ENCODE results near the gene GOLIM4. TPM values are rescaled to one million over a fixed set of nuclear protein-coding genes. Genes with fewer than 3 reads are reported as not detected.

Gene GOLIM4
- total RNA-seq, 1 donor from 2014 or later = 50.9 TPM

- no peak for DNase-seq
- no peak for ATAC-seq
- no peaks in the 10 kb centered on the region for H3K27me3 ChIP-seq
- H3K9me3 ChIP-seq = no peaks in the 10 kb centered on the region
- H3K27ac ChIP-seq = no peak overlapping the region
- H3K4me1 ChIP-seq = no peaks in the 10 kb centered on the region
- peaks cover 43% of the 10 kb centered on the region for H3K36me3 ChIP-seq
- TF ChIP-seq CTCF (IDR thresholded peaks at IDR 0.05) = no peak
- intact Hi-C loops (cut with DNase I) = no loop called here
- no peak overlapping the region for H3K4me3 ChIP-seq
Measured at GRCh38 chr3:168036619-168037018, 59.1 kb downstream of the GOLIM4 start.

DNA sequence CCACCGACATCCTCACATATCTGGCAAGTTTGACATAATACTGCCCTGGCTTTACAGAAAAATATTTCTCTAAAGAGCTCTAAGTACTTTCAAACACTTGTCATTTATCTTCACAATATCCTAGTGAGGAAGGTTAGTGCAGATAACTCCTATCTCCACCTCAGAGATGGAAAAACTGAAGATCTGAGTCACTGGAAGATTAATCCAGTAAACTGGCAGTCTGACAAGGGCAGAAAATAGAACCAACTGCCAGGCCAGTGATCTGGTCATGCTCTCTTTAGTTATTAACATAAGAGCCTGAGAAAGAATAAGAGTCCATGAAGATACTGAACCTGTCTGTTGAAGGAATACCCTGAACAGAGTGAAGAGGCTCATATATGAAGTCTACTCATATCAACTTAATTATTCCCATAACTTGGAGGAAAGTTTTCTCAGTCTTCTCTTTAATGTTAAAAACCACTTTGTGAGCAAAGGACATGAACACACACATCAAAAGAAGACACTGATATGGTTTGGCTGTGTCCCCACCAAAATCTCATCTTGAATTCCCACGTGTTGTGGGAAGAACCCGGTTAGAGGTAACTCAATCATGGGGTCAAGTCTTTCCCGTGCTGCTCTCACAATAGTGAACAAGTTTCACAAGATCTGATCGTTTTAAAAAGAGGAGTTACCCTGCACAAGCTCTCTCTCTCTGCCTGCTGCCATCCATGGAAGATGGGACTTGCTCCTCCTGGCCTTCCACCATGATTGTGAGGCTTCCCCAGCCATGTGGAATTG lies 61.4 kb downstream of the GOLIM4 start:
- H3K9me3 ChIP-seq = no peaks in the 10 kb centered on the region
- H3K36me3 ChIP-seq = peaks cover 50% of the 10 kb centered on the region
- no peaks in the 10 kb centered on the region for H3K27me3 ChIP-seq
- no peak overlapping the region for H3K4me3 ChIP-seq
- intact Hi-C loops (cut with DNase I) = no loop called here
- DNase-seq (no peak), ATAC-seq (no peak)
- no peaks in the 10 kb centered on the region for H3K4me1 ChIP-seq
- no peak overlapping the region for H3K27ac ChIP-seq
- TF ChIP-seq CTCF (IDR thresholded peaks at IDR 0.05) = no peak

DNA sequence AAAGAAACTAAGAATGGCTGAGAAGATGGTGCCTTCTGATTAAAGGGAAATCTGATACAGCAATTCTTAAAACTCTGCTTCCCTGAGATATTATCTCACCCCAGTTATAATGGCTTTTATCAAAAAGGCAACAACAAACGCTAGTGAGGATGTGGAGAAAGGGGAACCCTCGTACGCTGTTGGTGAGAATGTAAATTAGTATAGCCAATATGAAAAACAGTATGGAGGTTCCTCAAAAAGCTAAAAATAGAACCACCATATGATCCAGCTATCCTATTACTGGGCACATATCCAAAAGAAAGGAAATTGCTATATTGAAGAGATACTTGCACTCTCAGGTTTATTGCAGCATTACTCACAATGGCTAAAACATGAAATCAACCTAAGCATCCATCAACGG lies 65.1 kb downstream of the GOLIM4 start:
- no peaks in the 10 kb centered on the region for H3K9me3 ChIP-seq
- DNase-seq (no peak), ATAC-seq (no peak)
- no peak overlapping the region for H3K27ac ChIP-seq
- H3K27me3 ChIP-seq = no peaks in the 10 kb centered on the region
- TF ChIP-seq CTCF (IDR thresholded peaks at IDR 0.05) = no peak
- peaks cover 67% of the 10 kb centered on the region for H3K36me3 ChIP-seq
- no peak overlapping the region for H3K4me3 ChIP-seq
- intact Hi-C loops (cut with DNase I) = no loop called here
- H3K4me1 ChIP-seq = no peaks in the 10 kb centered on the region

DNA sequence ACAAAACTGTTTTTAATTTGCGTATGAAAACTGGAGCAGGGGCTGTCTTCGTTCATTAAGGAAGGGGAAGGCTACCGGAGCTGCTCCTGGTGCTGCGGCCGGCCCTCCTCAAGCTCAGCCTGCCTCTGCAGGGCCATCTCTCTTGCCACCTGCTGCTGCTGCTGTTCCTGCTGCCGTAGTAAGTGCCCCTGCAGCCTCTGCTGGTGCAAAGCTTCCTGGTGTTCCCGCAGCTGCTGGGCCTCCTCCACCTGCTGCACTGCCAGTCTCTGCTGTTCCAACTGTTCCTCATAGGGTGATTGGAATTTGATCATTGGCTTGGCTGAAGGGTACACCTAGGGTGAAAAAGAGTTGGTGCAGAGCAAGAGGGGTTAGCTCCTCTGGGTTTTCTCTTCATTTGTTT lies 66.0 kb downstream of the GOLIM4 start:
- Histone ChIP-seq H3K27me3 (no peaks in the 10 kb centered on the region), H3K4me1 (no peaks in the 10 kb centered on the region), H3K36me3 (peaks cover 76% of the 10 kb centered on the region), H3K4me3 (no peak overlapping the region), H3K27ac (no peak overlapping the region), H3K9me3 (no peaks in the 10 kb centered on the region)
- intact Hi-C loops (cut with DNase I) = no loop called here
- ATAC-seq (no peak), DNase-seq (no peak)
- no peak for TF ChIP-seq CTCF (IDR thresholded peaks at IDR 0.05)

- DNase-seq (no peak), ATAC-seq (peak; percentile 33)
- TF ChIP-seq CTCF (IDR thresholded peaks at IDR 0.05) = no peak
- no peak overlapping the region for H3K27ac ChIP-seq
- no peaks in the 10 kb centered on the region for H3K4me1 ChIP-seq
- intact Hi-C loops (cut with DNase I) = no loop called here
- no peaks in the 10 kb centered on the region for H3K9me3 ChIP-seq
- no peak overlapping the region for H3K4me3 ChIP-seq
- no peaks in the 10 kb centered on the region for H3K27me3 ChIP-seq
- peaks cover 92% of the 10 kb centered on the region for H3K36me3 ChIP-seq
Measured at GRCh38 chr3:168028086-168028485, 67.6 kb downstream of the GOLIM4 start.
